DMS 273 (cell line): ENCODE results near the gene MAST2.
"Not testable (repeated sequence)": the region's sequence is repeated elsewhere in the genome, so short reads cannot be mapped to it uniquely, and the experiment has no call there.

ENCODE experiments used
- DNase-seq: peaks from one replicate; lab custom pipeline; 2025; ENCODE audit not compliant: unreplicated experiment; lab: John Stamatoyannopoulos, UW

MAST2 gene

DNA sequence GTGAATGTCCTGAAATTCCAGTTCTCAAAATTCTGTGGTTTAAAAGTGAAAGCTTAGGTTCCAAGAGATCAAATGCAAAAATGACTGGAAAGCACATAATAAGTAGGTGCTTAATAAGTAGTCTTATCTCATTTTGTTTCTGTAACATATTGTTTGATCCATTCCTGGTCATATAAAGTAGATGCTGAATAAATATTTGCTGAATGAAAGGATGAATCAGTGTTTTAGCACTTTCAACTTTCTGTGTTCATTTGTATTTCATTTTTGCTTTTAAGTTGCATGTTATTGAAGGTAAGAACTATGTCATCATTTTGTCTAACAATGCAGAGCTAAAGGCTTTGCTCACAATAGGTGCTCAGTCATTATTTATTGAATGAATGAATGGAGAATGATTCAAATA is 6.3 kb downstream of the MAST2 start:
- DNase-seq: no peak

DNA sequence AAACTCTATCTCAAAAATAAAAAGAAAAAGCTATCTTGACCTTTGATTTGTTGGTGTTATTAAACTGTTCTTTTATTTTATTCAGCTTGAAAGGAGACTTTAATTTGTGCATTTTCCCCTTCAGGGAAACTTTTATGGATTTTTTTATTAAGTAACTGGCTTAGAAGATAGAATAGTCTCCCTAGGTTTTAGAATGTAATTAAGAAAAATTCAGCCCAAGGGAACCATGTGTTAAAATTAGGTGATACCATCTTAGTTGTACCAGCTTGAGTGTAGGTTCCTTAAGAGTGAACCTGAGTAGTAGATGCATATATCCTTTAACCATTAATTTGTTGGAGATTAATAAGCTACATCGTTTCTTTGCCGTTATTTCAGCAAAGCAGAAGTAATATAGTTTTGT is 11.4 kb downstream of the MAST2 start:
- no peak for DNase-seq

DNA sequence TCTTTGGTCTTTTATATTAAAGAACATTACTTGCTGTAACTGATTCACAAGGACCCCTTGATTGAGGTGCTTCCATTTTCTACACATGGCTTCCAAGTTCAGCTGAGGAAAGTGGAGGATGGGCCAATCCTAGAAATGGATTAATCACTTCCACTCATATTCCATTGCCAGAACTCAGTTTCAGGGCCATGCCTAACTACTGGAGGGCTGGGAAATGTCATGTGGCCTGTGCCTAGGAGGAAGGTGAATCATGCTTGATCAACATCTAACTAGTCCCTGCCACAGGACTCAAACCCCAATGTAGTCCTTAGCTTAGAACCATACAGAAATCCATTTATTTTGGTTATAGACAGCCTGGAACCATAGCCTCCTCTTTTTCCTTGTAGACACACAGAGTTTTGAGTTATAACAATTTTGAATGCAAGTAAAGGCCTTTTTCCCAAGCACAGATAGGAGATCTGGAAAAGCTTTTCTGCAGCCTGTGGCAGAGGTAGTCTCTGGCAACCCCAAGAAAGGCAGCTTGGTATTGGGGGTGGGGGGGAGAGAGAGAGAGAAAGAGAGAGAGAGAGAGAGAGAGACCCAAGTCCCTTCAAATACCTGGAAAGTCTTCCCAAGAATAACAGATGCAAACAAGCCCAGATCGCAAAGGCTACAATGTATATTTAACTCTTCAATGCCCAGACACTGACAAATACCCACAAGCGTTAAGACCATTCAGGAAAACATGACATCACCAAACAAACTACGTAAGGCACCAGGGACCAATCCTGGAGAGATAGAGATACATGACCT is 12.5 kb downstream of the MAST2 start:
- DNase-seq: no peak

DNA sequence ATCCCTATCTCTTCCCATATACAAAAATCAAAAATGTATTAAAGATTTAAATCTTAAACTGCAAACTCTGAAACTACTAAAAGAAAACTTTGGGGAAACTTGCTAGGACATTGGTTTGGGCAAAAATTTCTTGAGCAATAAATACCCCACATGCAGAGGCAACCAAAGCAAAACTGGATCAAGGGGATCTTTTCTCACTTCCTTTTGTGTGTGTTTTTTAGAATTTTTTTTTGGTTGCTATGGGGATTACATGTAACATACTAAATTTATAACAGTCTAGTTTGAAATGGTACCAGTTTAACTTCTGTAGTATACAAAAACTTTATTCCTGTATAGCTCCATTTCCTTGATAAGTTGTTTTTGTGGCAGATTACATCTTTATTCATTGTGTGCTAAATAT is 16.8 kb downstream of the MAST2 start:
- no peak for DNase-seq

DNA sequence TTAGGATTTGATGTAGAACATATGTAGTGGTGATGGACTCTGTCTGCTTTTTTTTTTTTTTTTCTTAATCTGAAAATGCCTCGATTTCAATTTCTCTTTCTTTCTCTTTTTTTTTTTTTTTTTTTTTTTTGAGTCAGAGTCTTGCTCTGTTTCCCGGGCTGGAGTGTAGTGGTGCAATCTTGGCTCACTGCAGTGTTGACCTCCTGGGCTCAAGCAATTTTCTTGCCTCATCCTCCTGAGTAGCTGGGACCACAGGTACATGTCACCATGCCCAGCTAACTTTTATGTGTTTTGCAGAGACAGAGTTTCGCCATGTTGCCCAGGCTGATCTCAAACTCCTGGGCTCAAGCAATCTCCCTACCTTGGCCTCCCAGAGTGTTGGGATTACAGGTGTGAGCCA is 17.4 kb downstream of the MAST2 start:
- DNase-seq: no peak

GRCh38 chr1:45822644-45823043 is 19.2 kb downstream of the MAST2 start:
- no peak for DNase-seq

- DNase-seq: no peak
These were observed 21.2 kb downstream of the MAST2 start for GRCh38 chr1:45824607-45825006.

GRCh38 chr1:45827256-45827655 is 23.8 kb downstream of the MAST2 start:
- DNase-seq: no peak

DNA sequence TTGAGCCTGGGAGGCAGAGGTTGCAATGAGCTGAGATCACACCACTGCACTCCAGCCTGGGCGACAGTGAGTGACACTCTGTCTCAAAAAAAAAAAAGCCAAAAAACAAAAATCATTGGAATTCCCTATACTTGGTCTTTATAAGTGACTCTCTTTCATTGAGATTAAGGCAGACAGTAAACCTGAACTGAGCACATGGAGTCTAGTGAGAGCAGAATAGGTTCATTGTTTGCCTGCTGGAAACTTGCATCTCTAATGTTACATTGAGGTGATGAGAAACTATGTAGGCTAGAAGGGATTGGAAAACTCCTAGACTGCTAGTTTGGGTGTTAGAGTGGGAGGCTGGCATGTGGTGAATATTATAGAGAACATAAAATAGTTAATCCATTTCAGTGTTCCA is 25.4 kb downstream of the MAST2 start:
- no peak for DNase-seq

GRCh38 chr1:45833361-45833760 is 29.9 kb downstream of the MAST2 start:
- no peak for DNase-seq

- no peak for DNase-seq
These were observed 31.3 kb downstream of the MAST2 start for GRCh38 chr1:45834689-45835088.

DNA sequence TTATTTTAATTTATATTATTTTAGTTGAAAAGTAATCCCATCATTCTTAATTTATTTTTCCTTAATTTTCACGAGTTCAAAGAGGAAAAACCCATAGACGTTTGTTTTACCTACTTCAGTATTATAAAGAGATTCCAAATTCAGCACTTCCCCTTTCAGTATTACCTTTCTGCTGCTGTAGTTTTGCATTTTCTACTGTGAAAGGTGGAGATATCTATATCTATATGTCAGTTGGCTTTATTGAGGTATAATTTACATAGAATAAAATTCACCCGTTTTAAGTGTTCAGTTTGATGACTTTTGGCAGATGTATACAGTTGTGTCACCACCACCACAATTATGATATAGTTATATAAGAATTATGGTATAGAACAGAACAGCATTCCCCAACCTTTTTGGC is 33.0 kb downstream of the MAST2 start:
- DNase-seq: no peak

DNA sequence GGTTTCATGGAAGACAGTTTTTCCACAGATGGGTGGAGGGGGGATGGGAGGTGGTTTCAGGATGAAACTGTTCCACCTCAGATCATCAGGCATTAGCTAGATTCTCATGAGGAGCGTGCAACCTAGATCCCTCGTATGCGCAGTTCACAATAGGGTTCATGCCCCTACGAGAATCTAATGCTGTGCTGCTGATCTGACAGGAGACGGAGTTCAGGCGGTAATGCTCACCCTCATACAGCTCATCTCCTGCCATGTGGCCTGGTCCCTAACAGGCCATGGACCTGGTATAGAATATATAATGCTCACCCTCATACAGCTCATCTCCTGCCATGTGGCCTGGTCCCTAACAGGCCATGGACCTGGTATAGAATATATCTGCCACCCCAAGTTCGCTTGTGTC is 33.4 kb downstream of the MAST2 start:
- DNase-seq: not testable (repeated sequence)

- not testable (repeated sequence) for DNase-seq
These were observed 34.9 kb downstream of the MAST2 start for GRCh38 chr1:45838322-45838721.

DNA sequence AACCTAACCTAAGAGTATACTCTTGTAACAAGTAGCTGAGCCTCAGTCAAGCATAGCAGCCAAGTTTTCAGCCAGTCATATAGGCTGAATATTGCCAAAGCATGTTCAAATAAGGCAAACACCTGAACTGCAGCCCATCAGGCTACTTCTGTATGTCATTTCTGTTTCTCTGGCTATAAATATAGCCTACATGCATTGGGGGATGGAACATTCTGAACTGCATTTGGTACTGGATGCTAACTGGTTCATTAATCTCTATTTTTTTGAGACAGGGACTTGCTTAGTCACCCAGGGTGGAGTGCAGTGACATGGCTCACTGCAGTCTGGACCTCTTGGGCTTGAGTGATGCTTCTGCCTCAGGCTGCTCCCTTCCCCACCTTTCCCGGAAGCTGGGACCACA is 37.3 kb downstream of the MAST2 start:
- DNase-seq: no peak

DNA sequence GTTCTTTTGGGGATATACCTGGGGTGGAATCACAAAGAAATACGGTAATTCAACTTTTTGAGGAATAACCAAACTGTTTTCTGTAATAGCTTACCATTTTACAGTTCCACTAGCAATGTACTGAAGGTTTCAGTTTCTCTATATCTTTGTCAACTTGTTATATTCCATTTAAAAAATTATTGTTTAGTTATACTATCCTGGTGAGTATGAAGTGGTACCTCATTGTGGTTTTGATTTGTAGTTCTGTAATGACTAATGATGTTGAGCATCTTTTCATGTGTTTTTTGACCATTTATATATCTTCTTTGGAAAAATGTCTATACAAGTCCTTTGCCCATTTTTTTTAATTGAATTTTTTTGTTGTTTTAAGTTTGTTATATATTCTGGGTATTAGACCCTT is 39.4 kb downstream of the MAST2 start:
- no peak for DNase-seq

DNA sequence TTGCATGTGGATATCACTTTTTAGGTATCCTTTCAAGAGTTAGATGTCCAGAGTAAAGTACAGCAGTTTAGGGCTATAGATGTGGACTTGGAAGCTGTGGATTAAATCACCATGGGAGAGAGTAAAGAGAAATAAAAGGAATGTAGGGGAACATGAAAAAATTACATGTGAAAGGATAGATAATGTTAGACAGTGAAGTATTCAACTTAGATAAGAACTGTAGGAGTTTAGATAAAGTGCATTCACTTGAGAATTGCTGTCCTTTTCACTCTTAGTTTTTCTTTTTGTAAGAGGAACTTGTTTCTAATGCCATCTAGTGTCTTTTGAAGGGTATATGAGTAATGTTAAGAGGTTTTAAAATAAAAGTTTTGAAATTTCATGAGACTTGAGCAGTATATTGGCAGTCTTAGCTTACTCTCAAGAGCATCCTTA is 40.1 kb downstream of the MAST2 start:
- no peak for DNase-seq

DNA sequence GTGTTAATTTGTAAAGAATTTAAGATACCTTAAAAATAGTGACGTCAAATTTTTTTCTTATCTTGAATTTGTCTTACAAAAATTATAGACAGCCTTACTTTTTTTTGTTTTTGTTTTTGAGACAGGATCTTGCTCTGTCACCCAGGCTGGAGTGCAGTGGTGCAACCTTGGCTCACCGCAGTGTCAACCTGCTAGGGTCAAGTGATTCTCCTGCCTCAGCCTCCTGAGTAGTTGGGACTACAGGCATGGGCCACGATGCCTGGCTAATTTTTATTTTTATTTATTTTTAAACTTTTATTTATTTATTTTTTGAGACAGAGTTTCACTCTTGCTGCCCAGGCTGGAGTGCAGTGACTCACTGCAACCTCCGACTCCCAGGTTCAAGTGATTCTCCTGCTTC is 40.6 kb downstream of the MAST2 start:
- DNase-seq: not testable (repeated sequence)

DNA sequence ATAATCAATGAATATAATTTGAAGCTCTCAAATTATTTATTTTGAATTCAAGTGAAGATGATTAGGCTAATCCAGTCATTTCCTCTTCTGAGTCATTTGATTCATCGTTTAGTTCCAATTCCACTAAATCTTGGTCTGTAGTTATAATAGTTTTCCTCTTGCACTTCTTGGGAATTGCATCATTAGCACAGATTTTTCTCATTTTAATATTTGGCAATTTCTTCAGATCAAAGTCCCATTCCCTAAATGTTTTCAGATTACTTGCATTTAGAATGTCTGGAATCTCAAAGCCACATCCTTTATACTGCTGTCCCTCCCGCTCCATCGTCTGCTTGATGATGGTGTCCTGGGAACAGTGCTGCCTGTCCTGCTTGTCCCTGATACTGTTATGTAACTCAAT is 43.5 kb downstream of the MAST2 start:
- DNase-seq: no peak

DNA sequence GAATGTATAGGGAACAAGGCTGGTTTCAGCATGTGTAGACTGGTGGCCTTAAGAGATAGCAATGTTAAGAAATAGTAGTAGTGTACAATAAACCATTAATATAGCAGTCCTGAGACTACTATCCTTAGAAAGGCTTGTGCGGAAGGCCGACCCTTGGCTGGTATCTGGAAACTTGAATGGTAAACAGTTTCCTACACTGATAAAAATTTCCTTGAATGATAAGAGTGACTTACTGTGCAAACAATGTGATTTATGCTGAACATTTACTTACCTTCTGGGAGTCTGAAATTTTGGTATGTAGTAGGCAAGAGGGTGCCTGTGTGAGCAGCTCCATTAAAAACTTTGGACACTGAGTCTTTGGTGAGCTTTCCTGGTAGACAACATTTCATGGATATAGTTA is 44.7 kb downstream of the MAST2 start:
- no peak for DNase-seq

GRCh38 chr1:45848714-45849113 is 45.3 kb downstream of the MAST2 start:
- no peak for DNase-seq

DNA sequence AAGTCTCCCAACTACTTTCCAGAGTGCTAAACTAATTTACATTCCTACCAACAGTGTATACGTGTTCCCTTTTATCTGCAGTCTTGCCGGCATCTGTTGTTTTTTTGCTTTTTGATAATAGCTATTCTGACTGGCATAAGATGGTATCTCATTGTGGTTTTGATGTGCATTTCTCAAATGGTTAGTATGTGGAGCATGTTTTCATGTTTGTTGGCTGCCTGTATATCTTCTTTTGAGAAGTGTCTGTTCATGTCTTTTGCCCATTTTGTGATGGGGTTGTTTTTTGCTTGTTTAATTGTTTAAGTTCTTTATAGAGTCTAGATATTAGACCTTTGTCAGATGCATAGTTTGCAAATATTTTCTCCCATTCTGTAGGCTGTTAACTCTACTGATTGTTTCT is 46.6 kb downstream of the MAST2 start:
- DNase-seq: no peak

DNA sequence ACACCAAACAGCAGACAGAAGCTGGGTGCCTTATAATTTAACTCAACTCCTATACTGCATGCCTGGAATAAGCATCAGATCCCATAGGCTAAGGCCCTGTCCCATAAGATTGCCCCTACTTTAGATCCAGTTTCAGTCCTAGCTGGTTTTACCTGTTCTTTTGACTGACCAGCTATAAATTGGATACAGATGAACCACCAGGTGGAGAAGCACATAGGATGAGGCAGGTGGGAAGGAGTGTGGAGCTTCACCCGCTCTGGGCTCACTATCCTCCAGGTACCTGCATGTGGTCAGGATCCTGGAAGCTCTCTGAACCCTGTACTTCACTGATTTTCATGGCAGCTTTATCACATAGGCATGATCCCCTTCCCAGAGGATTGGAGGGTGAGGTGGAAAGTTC is 51.3 kb downstream of the MAST2 start:
- DNase-seq: no peak
